Smooth muscle cell (in vitro differentiated cells): ENCODE data around the gene OXCT1. TPM values are rescaled to one million over a fixed set of nuclear protein-coding genes. Genes with fewer than 3 reads are reported as not detected.

Experiments used
- DNase-seq: peaks from one replicate; lab custom pipeline; 2025; ENCODE audit not compliant: unreplicated experiment; lab: John Stamatoyannopoulos, UW
- H2AFZ ChIP-seq: fragments of 200-600 bp; sonication (generic); 2 replicates; pipeline ENCODE4 v1.6.0; 2016; ENCODE audit warnings: antibody characterized with exemption, low read depth, mild to moderate bottlenecking
- H3F3A ChIP-seq: fragments of 200-600 bp; sonication (generic); 2 replicates; pipeline ENCODE4 v1.6.0; 2017; ENCODE audit warnings: antibody characterized with exemption, low read depth
- H3K27ac ChIP-seq: fragments of 200-600 bp; sonication (generic); 2 replicates; pipeline ENCODE4 v1.5.1; 2016; ENCODE audit warnings: low read depth, mild to moderate bottlenecking
- H3K27me3 ChIP-seq: fragments of 200-600 bp; sonication (generic); 2 replicates; pipeline ENCODE4 v1.6.1; 2016; ENCODE audit warnings: low read depth, mild to moderate bottlenecking
- H3K36me3 ChIP-seq: fragments of 200-600 bp; sonication (generic); 2 replicates; pipeline ENCODE4 v1.5.1; 2016; ENCODE audit warnings: low read depth
- H3K4me1 ChIP-seq: fragments of 200-600 bp; sonication (generic); 2 replicates; pipeline ENCODE4 v1.5.1; 2016; ENCODE audit warnings: low read depth
- H3K4me2 ChIP-seq: fragments of 200-600 bp; sonication (generic); 2 replicates; pipeline ENCODE4 v1.6.0; 2016; ENCODE audit warnings: mild to moderate bottlenecking
- H3K4me3 ChIP-seq: fragments of 200-600 bp; sonication (generic); 2 replicates; pipeline ENCODE4 v1.5.1; 2016; ENCODE audit warnings: mild to moderate bottlenecking
- H3K79me2 ChIP-seq: fragments of 200-600 bp; sonication (generic); 2 replicates; pipeline ENCODE4 v1.6.0; 2016; ENCODE audit warnings: low read depth, mild to moderate bottlenecking
- H3K9ac ChIP-seq: fragments of 200-600 bp; sonication (generic); 2 replicates; pipeline ENCODE4 v1.6.0; 2016; ENCODE audit warnings: low read depth
- H3K9me3 ChIP-seq: fragments of 200-600 bp; sonication (generic); replicated peaks from 2 replicates; pipeline ENCODE4 v1.5.1; 2016; ENCODE audit warnings: low read depth
- H4K20me1 ChIP-seq: fragments of 200-600 bp; sonication (generic); 2 replicates; pipeline ENCODE4 v1.6.0; 2016; ENCODE audit warnings: low read depth
- CTCF ChIP-seq: fragments of 200-600 bp; sonication (generic); IDR thresholded peaks from 2 replicates; pipeline ENCODE4 v1.5.1; 2017; ENCODE audit warnings: borderline replicate concordance, mild to moderate bottlenecking, antibody characterized with exemption; ENCODE audit not compliant: insufficient read depth, poor library complexity, severe bottlenecking
- WGBS: methylation state at CpG from one replicate; pipeline ENCODE4 v1.1.7; 2016; ENCODE audit warnings: low lambda C conversion rate; 5-methylcytosine and 5-hydroxymethylcytosine counted together
- polyA plus RNA-seq: library from polyadenylated mRNA; unstranded; fragments of >200 nt; fragmentation: Nextera tagmentation; extraction: Ambion mirVana; gene quantifications from 2 replicates; pipeline ENCODE4 v1.2.1, GENCODE V29; 2016
- total RNA-seq: library from RNA; depleted of rRNA; stranded (reverse); fragments of >200 nt; gene quantifications from 2 replicates; pipeline ENCODE4 v1.2.3, GENCODE V29; 2014

Gene OXCT1
- total and polyA plus RNA-seq, 2 experiments from 2014 or later = 10.0 to 16.7 TPM

GRCh38 chr5:41686191-41686590 is 184.0 kb downstream of the OXCT1 start:
- H3F3A ChIP-seq = no peaks in the 10 kb centered on the region
- H3K4me3 ChIP-seq = no peak overlapping the region
- no peak for DNase-seq
- H3K27me3 ChIP-seq = no peaks in the 10 kb centered on the region
- H3K9ac ChIP-seq = no peak overlapping the region
- H2AFZ ChIP-seq = no peak overlapping the region
- H3K9me3 ChIP-seq = no peaks in the 10 kb centered on the region
- H3K27ac ChIP-seq = no peak overlapping the region
- no peak overlapping the region for H3K4me2 ChIP-seq
- no peaks in the 10 kb centered on the region for H4K20me1 ChIP-seq
- no peaks in the 10 kb centered on the region for H3K4me1 ChIP-seq
- no peak for TF ChIP-seq CTCF
- H3K79me2 ChIP-seq = no peaks in the 10 kb centered on the region
- H3K36me3 ChIP-seq = no peaks in the 10 kb centered on the region

DNA sequence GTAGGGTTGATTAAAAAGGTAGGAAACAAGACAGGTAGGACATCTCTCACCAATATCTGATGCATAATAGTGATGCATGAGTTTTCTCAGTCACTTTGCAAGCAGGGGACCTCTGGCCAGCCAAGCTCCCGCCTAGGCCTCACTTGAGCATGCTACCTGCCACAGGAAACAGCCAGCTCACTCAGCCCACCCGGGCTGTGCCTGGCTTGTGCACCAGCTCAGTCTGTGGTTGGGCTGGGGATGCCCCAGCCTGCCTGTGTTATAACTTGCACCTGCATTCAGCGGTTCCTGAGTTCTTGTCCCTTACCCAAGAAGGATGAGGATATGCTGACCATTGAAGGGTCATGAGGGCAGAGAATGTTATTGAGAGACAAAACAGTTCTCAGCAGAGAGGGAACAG is 187.0 kb downstream of the OXCT1 start:
- Histone ChIP-seq H3K9ac (no peak overlapping the region), H3K27ac (no peak overlapping the region), H3K4me2 (no peak overlapping the region), H3K79me2 (no peaks in the 10 kb centered on the region), H3K36me3 (no peaks in the 10 kb centered on the region), H3K27me3 (no peaks in the 10 kb centered on the region), H3K4me3 (no peak overlapping the region), H3F3A (no peaks in the 10 kb centered on the region), H4K20me1 (no peaks in the 10 kb centered on the region), H3K4me1 (no peaks in the 10 kb centered on the region), H3K9me3 (peaks cover 5% of the 10 kb centered on the region), H2AFZ (no peak overlapping the region)
- 81% methylated on average over 3 of the region's 3 CpGs for WGBS
- no peak for DNase-seq
- TF ChIP-seq CTCF = no peak

DNA sequence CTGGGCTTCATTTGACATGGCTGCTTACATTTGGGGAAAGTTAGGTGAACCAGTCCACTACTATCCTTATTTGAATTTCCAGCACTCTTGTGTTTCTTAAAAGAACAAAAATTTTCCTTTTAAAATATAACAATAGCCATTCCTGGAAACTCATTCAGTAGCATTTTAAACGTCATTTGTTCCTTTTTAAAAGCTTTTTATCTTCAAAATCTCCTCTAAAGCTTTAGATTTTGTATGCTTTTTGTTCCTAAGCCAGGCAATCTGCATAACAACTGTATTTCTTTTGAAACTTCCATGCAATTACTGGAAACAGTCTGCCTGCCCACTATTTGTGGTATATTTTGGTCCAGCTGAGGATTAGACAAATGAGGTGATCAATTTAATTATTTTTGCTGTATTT is 187.6 kb downstream of the OXCT1 start:
- Histone ChIP-seq H3K4me1 (no peaks in the 10 kb centered on the region), H2AFZ (no peak overlapping the region)
- 34% methylated on average over 1 of the region's 1 CpG for WGBS

More for the DNA sequence above, 187.6 kb downstream of the OXCT1 start:
- Histone ChIP-seq H3K4me2 (no peak overlapping the region), H3F3A (no peaks in the 10 kb centered on the region), H3K36me3 (no peaks in the 10 kb centered on the region), H3K9ac (no peak overlapping the region), H3K9me3 (peaks cover 5% of the 10 kb centered on the region), H3K79me2 (no peaks in the 10 kb centered on the region), H3K4me3 (no peak overlapping the region), H3K27ac (no peak overlapping the region), H3K27me3 (no peaks in the 10 kb centered on the region), H4K20me1 (no peaks in the 10 kb centered on the region)
- DNase-seq = no peak
- no peak for TF ChIP-seq CTCF
